CD4-positive, alpha-beta T cell treated with Interleukin-15 for 4 hours (primary cell): ENCODE measurements around the gene MAP2K5.

Experiments
- DNase-seq: peaks from one replicate; pipeline ENCODE4 v3.0.0-alpha.2; 2020; ENCODE audit warnings: low spot score

The MAP2K5 gene

GRCh38 chr15:67542420-67543347 lies at the start of gene MAP2K5:
TSS of gene MAP2K5 (plus strand) at chr15:67542703. CDS start at chr15:67543336, 633 bp downstream.
- DNase-seq, result peak; percentile 81

- DNase-seq, result no peak
These were observed 46.9 kb upstream of the MAP2K5 start for GRCh38 chr15:67495585-67495984.

- peak; percentile 9 for DNase-seq
These were observed 41.2 kb upstream of the MAP2K5 start for GRCh38 chr15:67501177-67501835.

- no peak for DNase-seq
These were observed 40.6 kb upstream of the MAP2K5 start for GRCh38 chr15:67501836-67502461.

GRCh38 chr15:67504056-67504455 lies 38.4 kb upstream of the MAP2K5 start:
- DNase-seq, result no peak

GRCh38 chr15:67504796-67505195 lies 37.7 kb upstream of the MAP2K5 start:
- DNase-seq, result no peak

- DNase-seq, result no peak
These were observed 36.6 kb upstream of the MAP2K5 start for GRCh38 chr15:67505675-67506572.

- no peak for DNase-seq
These were observed 35.4 kb upstream of the MAP2K5 start for GRCh38 chr15:67506775-67507747.

GRCh38 chr15:67508407-67508806 lies 34.1 kb upstream of the MAP2K5 start:
- no peak for DNase-seq

GRCh38 chr15:67509918-67510317 lies 32.6 kb upstream of the MAP2K5 start:
- no peak for DNase-seq

GRCh38 chr15:67510597-67511190 lies 31.8 kb upstream of the MAP2K5 start:
- no peak for DNase-seq

- DNase-seq, result no peak
These were observed 30.9 kb upstream of the MAP2K5 start for GRCh38 chr15:67511606-67512005.

- DNase-seq, result no peak
These were observed 30.4 kb upstream of the MAP2K5 start for GRCh38 chr15:67512140-67512539.

GRCh38 chr15:67512933-67513714 lies 29.4 kb upstream of the MAP2K5 start:
- no peak for DNase-seq

GRCh38 chr15:67515090-67515489 lies 27.4 kb upstream of the MAP2K5 start:
- no peak for DNase-seq

GRCh38 chr15:67515557-67515956 lies 26.9 kb upstream of the MAP2K5 start:
- no peak for DNase-seq

GRCh38 chr15:67520321-67521028 lies 22.0 kb upstream of the MAP2K5 start:
- DNase-seq, result no peak

GRCh38 chr15:67521029-67521782 lies 21.3 kb upstream of the MAP2K5 start, which contains the start of gene C15orf61:
TSS of gene C15orf61 (plus strand) at chr15:67521131. CDS start at chr15:67521249, 118 bp downstream.
- peak; percentile 89 for DNase-seq
